ENCODE results near the gene GLT1D1.
A peak's percentile ranks its signal among the peaks of the same experiment; 100 is the strongest.
"Not testable (repeated sequence)": the region's sequence is repeated elsewhere in the genome, so short reads cannot be mapped to it uniquely, and the experiment has no call there.

Gene GLT1D1

GRCh38 chr12:128833418-128833817, 19.9 kb upstream of the GLT1D1 start:
- no peak overlapping the region for H3K4me3 ChIP-seq (ENCODE audit: low read depth, low read length)
- no peak for DNase-seq (ENCODE audit: low read depth)
- no peak for TF ChIP-seq CTCF (IDR thresholded peaks at IDR 0.05; ENCODE audit: low read depth, low read length, missing control alignments)

GRCh38 chr12:128839885-128840284, 13.4 kb upstream of the GLT1D1 start:
- not testable (repeated sequence) for H3K4me3 ChIP-seq (ENCODE audit: low read depth, low read length); DNase-seq (ENCODE audit: low read depth)

- no peak for DNase-seq (ENCODE audit: low read depth)
- no peak for TF ChIP-seq CTCF (IDR thresholded peaks at IDR 0.05; ENCODE audit: low read depth, low read length, missing control alignments)
- H3K4me3 ChIP-seq (ENCODE audit: low read depth, low read length) = no peak overlapping the region
Measured at GRCh38 chr12:128840862-128841468, 12.3 kb upstream of the GLT1D1 start.

- H3K4me3 ChIP-seq (ENCODE audit: low read depth, low read length) = no peak overlapping the region
- TF ChIP-seq CTCF (IDR thresholded peaks at IDR 0.05; ENCODE audit: low read depth, low read length, missing control alignments) = no peak
- DNase-seq (ENCODE audit: low read depth) = no peak
Measured at GRCh38 chr12:128842579-128842978, 10.7 kb upstream of the GLT1D1 start.

- no peak for DNase-seq (ENCODE audit: low read depth)
- no peak for TF ChIP-seq CTCF (IDR thresholded peaks at IDR 0.05; ENCODE audit: low read depth, low read length, missing control alignments)
- no peak overlapping the region for H3K4me3 ChIP-seq (ENCODE audit: low read depth, low read length)
Measured at GRCh38 chr12:128843538-128843937, 9.7 kb upstream of the GLT1D1 start.

GRCh38 chr12:128844031-128844635, 9.1 kb upstream of the GLT1D1 start:
- no peak for DNase-seq (ENCODE audit: low read depth)
- peak; percentile 59 for TF ChIP-seq CTCF (IDR thresholded peaks at IDR 0.05; ENCODE audit: low read depth, low read length, missing control alignments)
- H3K4me3 ChIP-seq (ENCODE audit: low read depth, low read length) = no peak overlapping the region

GRCh38 chr12:128846671-128847070, 6.6 kb upstream of the GLT1D1 start:
- not testable (repeated sequence) for H3K4me3 ChIP-seq (ENCODE audit: low read depth, low read length)

GRCh38 chr12:128848371-128848770, 4.9 kb upstream of the GLT1D1 start:
- H3K4me3 ChIP-seq (ENCODE audit: low read depth, low read length) = no peak overlapping the region
- DNase-seq (ENCODE audit: low read depth) = no peak
- no peak for TF ChIP-seq CTCF (IDR thresholded peaks at IDR 0.05; ENCODE audit: low read depth, low read length, missing control alignments)

More at GRCh38 chr12:128846671-128847070, 6.6 kb upstream of the GLT1D1 start:
- not testable (repeated sequence) for DNase-seq (ENCODE audit: low read depth)

GRCh38 chr12:128849806-128850205, 3.5 kb upstream of the GLT1D1 start:
- not testable (repeated sequence) for H3K4me3 ChIP-seq (ENCODE audit: low read depth, low read length); DNase-seq (ENCODE audit: low read depth)
